Stimulated activated CD8-positive, alpha-beta memory T cell treated with anti-CD3 and anti-CD28 coated beads, Interleukin-12 subunit alpha, Interleukin-12 subunit beta, amount 100 ng/mL, for 4 hours (primary cell): ENCODE data around the gene AGTPBP1.
"Not testable (repeated sequence)": the region's sequence is repeated elsewhere in the genome, so short reads cannot be mapped to it uniquely, and the experiment has no call there.

Source experiments
- DNase-seq: peaks from one replicate; pipeline ENCODE4 v3.0.0-alpha.2; 2020; ENCODE audit warnings: low read depth

The AGTPBP1 gene, protein sequence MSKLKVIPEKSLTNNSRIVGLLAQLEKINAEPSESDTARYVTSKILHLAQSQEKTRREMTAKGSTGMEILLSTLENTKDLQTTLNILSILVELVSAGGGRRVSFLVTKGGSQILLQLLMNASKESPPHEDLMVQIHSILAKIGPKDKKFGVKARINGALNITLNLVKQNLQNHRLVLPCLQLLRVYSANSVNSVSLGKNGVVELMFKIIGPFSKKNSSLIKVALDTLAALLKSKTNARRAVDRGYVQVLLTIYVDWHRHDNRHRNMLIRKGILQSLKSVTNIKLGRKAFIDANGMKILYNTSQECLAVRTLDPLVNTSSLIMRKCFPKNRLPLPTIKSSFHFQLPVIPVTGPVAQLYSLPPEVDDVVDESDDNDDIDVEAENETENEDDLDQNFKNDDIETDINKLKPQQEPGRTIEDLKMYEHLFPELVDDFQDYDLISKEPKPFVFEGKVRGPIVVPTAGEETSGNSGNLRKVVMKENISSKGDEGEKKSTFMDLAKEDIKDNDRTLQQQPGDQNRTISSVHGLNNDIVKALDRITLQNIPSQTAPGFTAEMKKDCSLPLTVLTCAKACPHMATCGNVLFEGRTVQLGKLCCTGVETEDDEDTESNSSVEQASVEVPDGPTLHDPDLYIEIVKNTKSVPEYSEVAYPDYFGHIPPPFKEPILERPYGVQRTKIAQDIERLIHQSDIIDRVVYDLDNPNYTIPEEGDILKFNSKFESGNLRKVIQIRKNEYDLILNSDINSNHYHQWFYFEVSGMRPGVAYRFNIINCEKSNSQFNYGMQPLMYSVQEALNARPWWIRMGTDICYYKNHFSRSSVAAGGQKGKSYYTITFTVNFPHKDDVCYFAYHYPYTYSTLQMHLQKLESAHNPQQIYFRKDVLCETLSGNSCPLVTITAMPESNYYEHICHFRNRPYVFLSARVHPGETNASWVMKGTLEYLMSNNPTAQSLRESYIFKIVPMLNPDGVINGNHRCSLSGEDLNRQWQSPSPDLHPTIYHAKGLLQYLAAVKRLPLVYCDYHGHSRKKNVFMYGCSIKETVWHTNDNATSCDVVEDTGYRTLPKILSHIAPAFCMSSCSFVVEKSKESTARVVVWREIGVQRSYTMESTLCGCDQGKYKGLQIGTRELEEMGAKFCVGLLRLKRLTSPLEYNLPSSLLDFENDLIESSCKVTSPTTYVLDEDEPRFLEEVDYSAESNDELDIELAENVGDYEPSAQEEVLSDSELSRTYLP

DNA sequence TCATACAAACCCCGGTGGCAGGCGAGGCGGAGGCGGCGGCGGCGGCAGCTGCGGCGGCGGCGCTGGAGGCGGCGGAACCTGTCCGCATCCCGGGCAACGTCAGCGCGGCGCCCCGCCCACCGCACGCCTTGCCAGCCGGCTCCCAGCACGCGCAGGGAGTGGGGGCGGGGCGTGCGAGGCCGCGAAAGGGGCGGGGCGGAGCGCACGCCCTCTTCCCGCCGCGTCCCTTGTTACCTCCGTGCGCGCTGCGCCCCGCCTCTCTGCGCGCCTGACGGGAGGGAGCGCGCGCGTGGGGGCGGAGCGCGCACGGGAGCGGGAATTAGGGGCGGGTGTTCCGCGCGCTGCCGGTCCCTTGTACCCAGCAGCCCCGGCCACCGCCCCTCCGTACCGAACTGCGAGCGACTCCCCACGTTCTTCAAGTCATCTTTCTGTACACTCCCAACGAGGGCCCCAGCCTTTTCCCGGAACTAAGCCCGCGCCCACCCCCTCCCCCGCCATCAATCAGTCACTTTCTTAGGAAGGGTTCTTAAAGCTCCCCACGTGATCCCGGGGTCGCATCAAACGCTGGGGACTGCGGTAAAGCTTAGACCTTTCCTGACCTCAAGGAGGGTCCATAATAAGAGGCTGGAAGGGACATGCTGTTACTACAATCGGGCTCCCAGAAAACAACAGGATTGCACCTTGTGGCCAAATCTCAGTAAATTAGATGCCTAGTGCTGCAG is at the start of gene AGTPBP1:
TSS of gene AGTPBP1 (minus strand) at position 80 of the 722 bp plus-strand sequence. CDS start 29,421 bp downstream, outside the sequence.
- DNase-seq, result peak; percentile 97

DNA sequence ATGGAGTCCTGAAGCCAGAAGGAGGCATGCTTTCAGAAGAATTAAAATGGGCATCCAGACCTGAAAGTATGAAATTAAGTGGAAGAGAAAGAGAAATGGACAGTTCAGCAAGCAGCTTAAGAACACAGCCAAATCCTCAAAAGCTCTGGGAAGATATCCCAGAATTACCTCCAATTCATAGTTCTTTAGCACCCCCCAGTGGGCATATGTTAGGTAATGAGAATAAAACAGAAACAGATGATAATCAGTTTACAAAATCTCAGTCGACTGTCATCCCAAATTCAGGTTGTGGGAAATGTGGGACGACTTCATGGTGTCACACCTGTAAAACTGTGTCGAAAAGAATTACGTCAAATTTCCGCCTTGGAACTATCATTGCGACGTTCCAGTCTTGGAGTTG is 44.4 kb upstream of the AGTPBP1 start:
- DNase-seq, result not testable (repeated sequence)

DNA sequence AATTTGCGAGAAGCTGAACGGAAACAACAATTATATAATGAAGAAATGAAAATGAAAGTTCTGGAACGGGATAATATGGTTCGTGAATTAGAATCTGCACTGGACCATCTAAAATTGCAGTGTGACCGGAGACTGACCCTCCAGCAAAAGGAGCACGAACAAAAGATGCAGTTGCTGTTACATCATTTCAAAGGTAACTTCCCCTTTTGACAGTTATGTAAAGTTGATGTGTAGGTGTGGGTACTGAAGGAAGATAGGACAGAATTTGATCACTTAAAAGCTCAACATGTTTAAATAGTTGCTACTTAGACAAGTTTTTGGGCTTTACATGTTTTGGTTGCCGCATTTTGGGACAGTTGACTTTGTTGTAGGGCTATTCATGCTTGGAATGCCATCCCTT is 32.1 kb upstream of the AGTPBP1 start:
- not testable (repeated sequence) for DNase-seq

DNA sequence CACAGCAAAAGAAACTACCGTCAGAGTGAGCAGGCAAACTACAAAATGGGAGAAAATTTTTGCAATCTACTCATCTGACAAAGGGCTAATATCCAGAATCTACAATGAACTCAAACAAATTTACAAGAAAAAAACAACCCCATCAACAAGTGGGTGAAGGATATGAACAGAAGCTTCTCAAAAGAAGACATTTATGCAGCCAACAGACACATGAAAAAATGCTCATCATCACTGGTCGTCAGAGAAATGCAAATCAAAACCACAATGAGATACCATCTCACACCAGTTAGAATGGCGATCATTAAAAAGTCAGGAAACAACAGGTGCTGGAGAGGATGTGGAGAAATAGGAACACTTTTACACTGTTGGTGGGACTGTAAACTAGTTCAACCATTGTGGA is 20.0 kb upstream of the AGTPBP1 start:
- DNase-seq, result not testable (repeated sequence)

DNA sequence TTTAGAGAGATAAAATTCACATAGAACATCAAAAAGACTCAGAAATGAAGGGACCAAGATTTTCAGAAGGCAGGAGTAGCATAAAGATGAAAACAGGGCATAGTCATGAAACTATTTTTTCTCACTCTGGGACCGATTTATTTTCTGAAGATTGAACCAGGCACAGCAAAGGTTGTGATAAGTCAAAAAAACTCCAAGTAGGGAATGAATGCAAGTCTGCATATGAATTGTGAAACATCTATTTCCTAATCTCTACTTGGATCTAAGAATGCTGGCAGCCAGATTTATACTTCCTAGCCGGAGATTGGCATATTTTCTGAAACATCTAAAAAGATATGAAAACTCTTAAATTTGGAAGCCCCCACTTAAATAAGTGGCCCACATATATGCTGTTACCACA is 16.0 kb upstream of the AGTPBP1 start:
- DNase-seq, result not testable (repeated sequence)

DNA sequence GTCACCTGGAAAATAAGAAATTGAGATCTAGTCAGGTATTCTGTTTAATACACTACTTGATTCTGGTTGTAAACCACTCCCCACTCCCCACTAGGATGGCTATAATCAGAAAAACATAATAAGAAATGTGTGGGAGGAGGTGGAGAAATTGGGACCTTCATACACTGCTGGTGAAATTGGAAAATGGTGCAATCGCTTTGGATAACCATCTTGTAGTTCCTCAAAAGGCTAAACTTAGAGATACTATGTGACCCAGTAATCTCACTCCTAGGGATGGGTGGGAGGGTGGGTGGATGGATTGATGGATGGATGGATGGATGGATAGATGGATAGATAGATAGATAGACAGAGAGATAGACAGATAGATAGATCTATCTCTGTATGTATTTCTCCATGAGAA is 14.5 kb upstream of the AGTPBP1 start:
- not testable (repeated sequence) for DNase-seq

DNA sequence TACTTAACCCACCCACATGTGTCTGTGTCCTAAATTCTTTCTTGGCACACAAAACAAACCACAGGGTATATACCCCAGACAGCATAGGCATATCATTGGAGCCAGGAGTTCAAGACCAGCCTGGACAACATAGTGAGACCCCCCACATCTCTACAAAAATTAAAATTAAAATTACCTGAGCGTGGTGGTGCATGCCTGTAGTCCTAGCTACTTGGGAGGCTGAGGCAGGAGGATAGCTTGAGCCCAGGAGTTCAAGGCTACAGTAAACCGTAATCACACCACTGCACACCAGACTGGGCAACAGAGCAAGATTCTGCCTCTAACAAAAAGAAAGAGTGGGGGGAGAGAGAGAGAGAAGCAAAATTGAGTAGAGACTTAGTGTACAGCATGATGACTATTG is 4.6 kb upstream of the AGTPBP1 start:
- no peak for DNase-seq

DNA sequence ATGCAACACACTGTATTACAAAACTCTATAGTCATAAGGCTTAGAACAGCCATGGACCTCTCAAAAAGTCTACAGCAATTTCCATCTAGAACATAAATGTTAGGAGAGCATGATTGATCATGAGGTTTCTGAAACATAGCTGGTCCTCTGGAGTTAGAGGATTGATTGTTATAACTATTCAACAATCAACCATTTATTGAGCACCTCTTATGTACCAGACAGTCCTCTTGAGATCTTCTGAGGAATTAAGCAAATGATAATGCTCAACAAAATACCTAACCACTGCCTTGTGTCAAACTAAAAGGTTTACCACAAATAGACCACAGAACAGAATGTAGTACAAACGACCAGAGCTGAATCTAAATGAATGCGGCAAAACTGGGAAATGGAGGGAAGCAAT is 3.4 kb upstream of the AGTPBP1 start:
- DNase-seq, result no peak

DNA sequence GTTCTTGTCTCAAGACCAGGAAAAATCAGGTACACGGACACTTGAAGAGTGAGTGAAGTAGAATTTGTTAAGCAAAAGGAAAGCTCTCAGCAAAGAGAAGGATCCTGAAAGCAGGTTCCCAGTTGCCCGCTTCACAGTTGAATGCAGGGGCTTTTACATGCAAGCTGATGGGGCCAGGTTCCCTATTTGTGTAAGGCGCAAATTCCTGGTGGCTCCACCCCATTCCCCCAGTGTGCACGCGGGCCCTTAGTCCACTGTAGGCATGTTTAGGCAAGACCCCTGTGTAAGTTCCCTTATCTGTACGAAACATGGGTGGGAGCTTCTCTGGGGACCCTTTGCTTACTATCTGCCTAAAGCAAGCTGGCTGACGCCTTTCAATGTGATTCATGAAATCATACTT is 2.7 kb upstream of the AGTPBP1 start:
- no peak for DNase-seq

DNA sequence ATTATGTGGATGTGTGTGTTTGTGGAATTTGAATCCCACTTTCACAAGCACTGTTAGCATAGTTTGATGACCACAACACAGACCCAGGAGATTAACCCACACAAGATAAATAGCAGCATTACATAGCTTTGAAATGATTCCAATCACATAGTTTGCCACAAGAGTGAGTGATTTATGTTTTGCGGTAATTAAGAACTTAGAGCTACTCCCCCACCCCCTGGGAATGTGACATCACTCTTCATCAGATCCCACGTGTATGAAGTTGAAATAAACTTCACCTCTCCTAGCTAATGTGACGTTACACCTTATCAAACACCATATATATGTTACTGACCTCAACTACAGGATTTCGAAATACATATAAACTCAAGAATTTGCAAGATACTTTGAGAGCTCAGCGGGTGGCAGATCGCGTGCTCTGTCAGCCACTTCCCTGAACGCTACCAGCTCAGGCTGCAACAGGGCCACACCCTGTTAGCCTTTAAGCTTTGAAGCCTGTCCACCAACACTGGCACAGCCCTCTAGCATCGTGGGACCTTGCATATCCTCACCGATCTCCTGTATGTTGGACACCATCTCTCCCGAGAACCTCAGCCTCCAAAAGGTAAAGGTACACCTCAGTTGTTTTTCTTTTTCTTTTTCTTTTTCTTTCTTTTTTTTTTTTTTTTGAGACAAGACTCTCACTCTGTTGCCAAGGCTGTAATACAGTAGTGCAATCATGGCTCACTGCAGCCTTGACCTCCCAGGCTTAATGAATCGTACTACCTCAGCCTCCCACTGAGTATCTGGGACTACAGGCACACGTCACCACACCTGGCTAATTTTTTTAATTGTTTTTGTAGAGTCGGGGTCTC is 1.7 kb upstream of the AGTPBP1 start:
- no peak for DNase-seq

DNA sequence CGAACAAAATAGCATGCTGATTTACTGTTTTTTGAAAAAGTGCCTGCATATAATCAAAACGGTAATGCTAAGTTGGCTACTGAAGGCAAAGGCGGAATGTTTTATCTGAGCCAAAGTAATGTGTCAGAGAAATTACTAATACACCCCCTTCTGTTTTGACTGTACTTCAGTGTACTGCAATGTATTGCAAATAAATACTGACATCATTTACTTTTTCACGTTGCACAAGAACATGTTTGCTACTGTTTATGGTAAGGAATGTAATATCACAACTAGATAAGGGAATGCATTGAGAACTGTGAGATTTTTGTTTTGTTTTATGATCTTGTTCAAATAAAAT is 813 bp upstream of the AGTPBP1 start:
- DNase-seq, result no peak

DNA sequence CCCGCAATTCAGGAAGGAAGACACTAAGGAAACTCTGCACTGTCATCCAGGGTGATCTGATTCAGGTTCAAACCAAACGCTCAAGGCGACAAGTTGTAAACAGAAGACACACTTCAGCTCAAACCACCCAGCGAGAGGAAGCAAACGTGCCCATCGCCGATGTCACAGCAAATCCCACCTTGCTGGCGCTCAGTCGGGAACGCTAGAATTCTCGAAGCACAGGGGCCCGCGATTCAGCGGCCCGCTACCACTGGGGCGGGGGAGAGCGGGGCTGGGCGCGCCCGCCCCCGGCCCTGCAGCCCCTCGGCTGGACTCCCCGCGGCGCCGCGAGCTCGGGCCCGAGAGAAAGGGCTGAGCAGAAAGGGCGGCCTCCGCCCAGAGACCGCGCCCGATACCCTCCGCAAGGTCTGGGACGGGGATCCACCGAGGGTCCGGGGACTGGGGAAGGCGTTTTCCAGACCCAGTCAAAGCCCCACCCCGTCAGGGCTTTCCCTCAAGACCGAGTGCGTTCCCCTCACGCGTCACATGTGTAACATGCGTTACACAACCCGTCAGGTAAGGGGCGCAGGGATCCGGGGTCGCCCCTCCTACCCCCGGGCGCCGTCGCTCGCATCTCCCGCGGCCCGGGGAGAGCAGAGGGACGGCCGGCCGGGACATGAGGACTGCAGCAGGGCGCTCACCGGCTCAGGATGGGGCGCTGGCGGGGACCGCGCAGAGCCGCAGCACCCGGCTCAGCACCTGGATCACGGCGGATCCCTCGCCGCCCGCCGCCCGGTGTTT is 469 bp downstream of the AGTPBP1 start:
- peak; percentile 33 for DNase-seq

DNA sequence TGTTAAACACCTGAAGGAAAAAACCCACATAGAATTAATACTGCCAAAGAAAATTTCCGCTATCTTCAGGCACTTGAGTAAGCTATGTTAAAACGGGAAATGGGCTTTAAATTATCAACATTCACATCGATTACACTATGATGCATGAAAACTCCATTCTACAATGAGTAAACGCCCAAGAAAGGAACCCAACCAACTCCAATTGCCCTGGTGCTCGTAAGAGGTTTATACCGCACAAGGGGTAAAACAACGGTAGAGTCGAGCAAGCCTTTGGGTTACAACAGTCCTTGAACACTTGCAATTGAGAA is 1.0 kb downstream of the AGTPBP1 start:
- DNase-seq, result no peak

DNA sequence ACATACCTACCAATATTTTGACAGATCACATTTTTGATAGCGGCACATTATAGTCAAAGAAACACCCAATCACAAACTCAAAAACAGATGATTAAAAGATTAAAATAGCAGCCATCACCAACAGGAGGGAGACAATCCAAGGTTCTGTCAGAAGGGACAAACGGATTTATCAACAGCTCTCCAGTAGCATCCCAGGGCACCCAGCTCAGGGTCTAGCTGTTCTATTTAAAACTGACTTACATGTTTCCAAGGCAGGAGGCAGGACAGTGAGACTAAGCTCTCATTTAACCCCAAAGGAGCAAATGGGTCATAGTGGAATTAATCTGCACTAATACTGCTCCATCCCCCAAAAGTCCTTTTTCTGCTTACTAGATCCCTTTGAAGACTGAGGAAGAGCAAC is 3.2 kb downstream of the AGTPBP1 start:
- no peak for DNase-seq

DNA sequence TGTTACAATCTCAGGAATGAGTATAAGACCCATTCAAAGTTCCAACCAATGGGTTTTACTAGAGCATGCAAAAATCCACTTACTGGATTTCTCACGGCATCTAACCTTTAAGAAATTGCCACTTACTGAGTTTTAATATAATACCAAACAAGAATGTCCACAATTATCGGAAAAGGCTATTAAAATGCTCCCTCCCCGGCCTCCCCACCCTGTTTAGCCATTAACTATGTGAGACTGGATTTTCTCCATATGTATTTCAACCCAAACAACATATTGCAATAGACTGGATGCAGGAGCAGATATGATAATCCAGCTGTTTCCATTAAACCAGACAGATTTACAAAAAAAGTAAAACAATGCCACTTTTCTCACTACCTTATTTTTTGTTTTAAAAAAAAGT is 4.1 kb downstream of the AGTPBP1 start:
- no peak for DNase-seq

DNA sequence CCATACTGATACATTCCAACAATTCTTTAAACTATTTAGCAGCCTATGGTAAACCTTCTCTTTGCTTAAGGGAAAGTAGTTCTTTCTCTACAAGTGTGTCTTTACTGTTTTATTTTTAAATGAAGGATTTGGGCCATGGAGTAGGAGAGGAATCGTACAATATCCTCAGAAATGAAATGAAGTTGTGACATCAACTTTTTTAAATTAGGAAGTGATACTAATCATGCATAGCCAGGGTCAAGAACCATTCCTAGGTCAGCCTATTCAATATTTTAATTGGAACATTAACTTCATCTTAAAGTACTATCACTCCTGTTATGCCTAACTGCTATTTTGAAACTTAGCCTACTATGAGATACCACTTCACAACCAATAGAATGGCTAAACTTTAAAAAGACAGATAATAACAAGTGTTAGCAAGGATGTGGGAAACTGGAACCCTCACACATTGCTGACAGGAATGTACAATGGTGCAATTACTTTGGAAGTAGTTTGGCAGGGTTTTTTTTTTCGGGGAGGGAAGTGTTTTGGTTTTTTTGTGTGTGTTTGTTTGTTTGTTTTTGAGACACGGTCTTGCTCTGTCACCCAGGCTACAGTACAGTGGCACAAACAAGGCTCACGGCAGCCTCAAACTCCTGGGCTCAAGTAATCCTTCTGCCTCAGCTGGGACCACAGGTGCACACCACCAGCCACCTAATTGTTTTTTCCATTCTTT is 10.7 kb downstream of the AGTPBP1 start:
- DNase-seq, result no peak

DNA sequence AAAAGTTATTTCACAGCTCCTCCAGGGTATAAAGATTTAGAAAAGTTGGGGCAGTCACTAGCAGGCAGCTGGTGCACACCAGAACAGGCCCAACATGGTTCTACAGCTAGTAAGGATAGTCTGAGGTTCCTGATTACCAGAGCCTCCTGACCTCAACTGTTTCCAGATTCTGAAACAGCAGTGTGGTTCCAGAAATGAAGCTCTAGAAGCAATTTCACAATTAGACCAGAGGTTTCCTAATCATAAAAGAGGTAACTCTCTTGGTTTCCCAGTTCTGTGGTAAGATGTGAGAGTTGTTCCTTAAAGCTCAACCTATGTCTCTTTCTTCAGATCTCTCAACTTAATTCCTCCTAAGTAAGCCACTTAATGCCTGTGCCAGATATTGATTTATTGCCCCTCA is 11.9 kb downstream of the AGTPBP1 start:
- DNase-seq, result no peak

DNA sequence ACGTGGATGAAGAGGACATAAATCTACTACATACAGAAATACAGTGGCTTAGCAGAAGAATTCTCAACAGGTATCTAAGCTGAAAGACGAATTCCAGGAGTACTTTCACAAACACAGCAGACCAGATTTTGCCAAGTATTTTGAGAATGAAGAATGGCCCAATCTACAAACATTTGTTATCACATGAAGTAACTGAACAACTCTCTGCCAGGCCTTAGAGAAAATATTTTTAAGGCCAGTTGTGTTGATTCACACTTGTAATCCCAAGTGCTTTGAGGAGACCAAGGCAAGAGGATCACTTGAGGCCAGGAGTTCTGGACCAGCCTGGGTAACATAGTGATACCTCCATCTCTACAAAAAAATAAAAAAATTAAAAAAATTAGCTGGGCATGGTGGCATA is 14.3 kb downstream of the AGTPBP1 start:
- no peak for DNase-seq

DNA sequence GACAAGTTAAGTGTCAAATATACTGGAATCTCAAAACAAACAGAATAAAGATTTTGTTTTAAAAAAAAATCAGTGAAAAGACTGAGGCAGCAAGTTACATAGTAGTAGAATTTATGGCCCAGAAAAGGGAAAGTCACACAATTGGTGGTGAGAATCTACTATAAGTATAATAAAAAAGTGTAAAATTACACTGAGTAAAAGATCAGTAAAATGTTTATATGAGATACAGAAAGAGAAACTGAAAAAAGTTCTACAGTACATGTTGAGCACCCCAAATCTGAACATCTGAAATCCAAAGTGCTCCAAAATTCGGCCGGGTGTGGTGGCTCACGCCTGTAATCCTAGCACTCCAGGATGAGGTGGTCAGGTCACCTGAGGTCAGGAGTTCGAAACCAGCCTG is 15.0 kb downstream of the AGTPBP1 start:
- DNase-seq, result no peak

DNA sequence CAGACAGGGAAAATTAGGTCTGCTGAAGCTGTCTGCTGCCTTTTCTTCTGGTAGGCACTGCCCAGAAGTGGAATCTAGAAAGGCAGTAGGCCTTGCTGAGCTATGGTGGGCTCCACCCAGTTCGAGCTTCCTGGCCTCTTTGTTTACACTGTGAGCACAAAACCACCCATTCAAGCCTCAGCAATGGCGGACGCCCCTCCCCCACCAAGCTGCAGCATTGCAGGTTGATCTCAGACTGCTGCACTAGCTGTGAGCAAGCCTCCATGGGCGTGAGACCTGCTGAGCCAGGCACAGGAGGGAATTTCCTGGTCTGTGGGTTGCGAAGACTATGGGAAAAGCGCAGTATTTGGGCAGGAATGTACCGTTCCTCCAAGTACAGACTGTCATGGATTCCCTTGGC is 18.5 kb downstream of the AGTPBP1 start:
- no peak for DNase-seq
